Measurements from ENCODE around the gene ADAM12. TPM values are rescaled to one million over a fixed set of nuclear protein-coding genes. Genes with fewer than 3 reads are reported as not detected.

ADAM12 gene
- total and polyA plus RNA-seq, 2 experiments from 2014 or later: 0.13 to 0.87 TPM

GRCh38 chr10:126090911-126091728, 297.2 kb downstream of the ADAM12 start:
- H3K27ac Mint-ChIP-seq: no peak overlapping the region
- no peak overlapping the region for H3K27ac ChIP-seq (ENCODE audit: low read depth)
- no peak overlapping the region for H3K4me3 ChIP-seq

GRCh38 chr10:126090443-126090842, 297.8 kb downstream of the ADAM12 start:
- H3K36me3 Mint-ChIP-seq (ENCODE audit: low read depth): no peaks in the 10 kb centered on the region
- TF ChIP-seq ETS1 (IDR thresholded peaks at IDR 0.05) (no peak), JUNB (IDR thresholded peaks at IDR 0.05; ENCODE audit: unreplicated experiment) (no peak), POLR2AphosphoS5 (IDR thresholded peaks at IDR 0.05; ENCODE audit: low read depth) (no peak), EZH2phosphoT487 (IDR thresholded peaks at IDR 0.05; ENCODE audit: unreplicated experiment) (no peak), CTCF (conservative IDR thresholded peaks at IDR 0.05; ENCODE audit: low read depth in 2 of 2) (no peak), REST (IDR thresholded peaks at IDR 0.05; ENCODE audit: unreplicated experiment) (no peak), STAT1 (IDR thresholded peaks at IDR 0.05; ENCODE audit: unreplicated experiment) (no peak), EZH2 (IDR thresholded peaks at IDR 0.05; ENCODE audit: low read depth, unreplicated experiment) (no peak)
- H3K4me1 Mint-ChIP-seq: no peaks in the 10 kb centered on the region; the same call in 2 of the 3 replicates
- H3F3A ChIP-seq (replicated peaks; ENCODE audit: low read depth): no peaks in the 10 kb centered on the region
- H3K79me2 ChIP-seq (replicated peaks; ENCODE audit: insufficient read depth): no peaks in the 10 kb centered on the region
- no peaks in the 10 kb centered on the region for H3K9me3 Mint-ChIP-seq
- no peak overlapping the region for H3K27ac ChIP-seq (ENCODE audit: low read depth)
- H3K4me3 Mint-ChIP-seq: no peak overlapping the region
- H4K20me1 ChIP-seq (replicated peaks; ENCODE audit: insufficient read depth): no peaks in the 10 kb centered on the region
- DNase-seq (ENCODE audit: low spot score) (no peak), ATAC-seq (no peak)
- peaks cover 6% of the 10 kb centered on the region for H3K27me3 Mint-ChIP-seq (ENCODE audit: insufficient read depth, low read depth, poor library complexity)
- H3K9me2 ChIP-seq (ENCODE audit: insufficient read depth): peaks cover 4% of the 10 kb centered on the region; the same call in 1 of the 2 replicates
- H3K36me3 ChIP-seq (ENCODE audit: insufficient read depth): no peaks in the 10 kb centered on the region
- no peak overlapping the region for H3K4me2 ChIP-seq
- H3K4me1 ChIP-seq (ENCODE audit: insufficient read depth): no peaks in the 10 kb centered on the region
- no peak overlapping the region for H2AFZ ChIP-seq
- H3K27ac Mint-ChIP-seq: no peak overlapping the region
- H3K27me3 ChIP-seq (ENCODE audit: insufficient read depth): no peaks in the 10 kb centered on the region
- H3K4me3 ChIP-seq: no peak overlapping the region

More at GRCh38 chr10:126090911-126091728, 297.2 kb downstream of the ADAM12 start:
- ATAC-seq: no peak
- Histone ChIP-seq H3K9me2 (ENCODE audit: insufficient read depth) (peaks cover 4% of the 10 kb centered on the region; the same call in 1 of the 2 replicates), H3K36me3 (ENCODE audit: insufficient read depth) (no peaks in the 10 kb centered on the region), H3K4me1 (ENCODE audit: insufficient read depth) (no peaks in the 10 kb centered on the region), H3K4me2 (no peak overlapping the region), H4K20me1 (replicated peaks; ENCODE audit: insufficient read depth) (no peaks in the 10 kb centered on the region), H2AFZ (no peak overlapping the region), H3K79me2 (replicated peaks; ENCODE audit: insufficient read depth) (no peaks in the 10 kb centered on the region), H3K27me3 (ENCODE audit: insufficient read depth) (no peaks in the 10 kb centered on the region), H3F3A (replicated peaks; ENCODE audit: low read depth) (no peaks in the 10 kb centered on the region)
- DNase-seq (ENCODE audit: low spot score): no peak
- Mint-ChIP-seq H3K27me3 (ENCODE audit: insufficient read depth, low read depth, poor library complexity) (peaks cover 5% of the 10 kb centered on the region), H3K4me1 (no peaks in the 10 kb centered on the region; the same call in 2 of the 3 replicates), H3K36me3 (ENCODE audit: low read depth) (no peaks in the 10 kb centered on the region), H3K4me3 (no peak overlapping the region), H3K9me3 (no peaks in the 10 kb centered on the region)
- TF ChIP-seq CREB1 (CRISPR knock-in tag; IDR thresholded peaks at IDR 0.05; ENCODE audit: low read depth) (no peak), NANOG (IDR thresholded peaks at IDR 0.05; ENCODE audit: borderline replicate concordance) (no peak), EZH2 (IDR thresholded peaks at IDR 0.05; ENCODE audit: low read depth, unreplicated experiment) (no peak), EZH2phosphoT487 (IDR thresholded peaks at IDR 0.05; ENCODE audit: unreplicated experiment) (no peak)
